Large intestine (tissue), 3 donors: ENCODE results near the gene CTAGE9. TPM values are rescaled to one million over a fixed set of nuclear protein-coding genes. Genes with fewer than 3 reads are reported as not detected.
"Not testable (repeated sequence)": the region's sequence is repeated elsewhere in the genome, so short reads cannot be mapped to it uniquely, and the experiment has no call there.

ENCODE experiments used
- DNase-seq, 2 donors: peaks; one replicate each; pipeline versions ENCODE4 v3.0.0 to v3.0.0-alpha.2; 2013
- H3K27ac ChIP-seq: one replicate; pipeline ENCODE4 v1.5.1; 2013; ENCODE audit warnings: low read length
- H3K27me3 ChIP-seq: 2 replicates; pipeline ENCODE4 v1.6.1; 2013; ENCODE audit warnings: low read length; ENCODE audit not compliant: control insufficient read depth, insufficient read depth
- H3K36me3 ChIP-seq: 2 replicates; pipeline ENCODE4 v1.6.1; 2013; ENCODE audit warnings: low read length; ENCODE audit not compliant: control insufficient read depth, insufficient read depth
- H3K4me1 ChIP-seq: one replicate; pipeline ENCODE4 v1.6.1; 2013; ENCODE audit warnings: low read length; ENCODE audit not compliant: control insufficient read depth, insufficient read depth
- H3K4me3 ChIP-seq: one replicate; pipeline ENCODE4 v1.5.1; 2013; ENCODE audit warnings: low read length
- H3K9me3 ChIP-seq: one replicate; pipeline ENCODE4 v1.6.1; 2013; ENCODE audit warnings: mild to moderate bottlenecking, low read depth, low read length, moderate library complexity; ENCODE audit not compliant: control insufficient read depth
- WGBS: methylation state at CpG from one replicate; pipeline ENCODE4 v1.1.5; 2013; ENCODE audit warnings: low lambda C conversion rate; ENCODE audit not compliant: insufficient coverage; 5-methylcytosine and 5-hydroxymethylcytosine counted together
- polyA plus RNA-seq: library from polyadenylated mRNA; unstranded; fragments of 120-200 nt; gene quantifications from one replicate; pipeline ENCODE4 v1.2.1, GENCODE V29; 2013

The CTAGE9 gene
- polyA plus RNA-seq, 1 donor: 0.73 TPM

GRCh38 chr6:131729550-131729949 lies 18.7 kb upstream of the CTAGE9 start:
- H3K9me3 ChIP-seq: no peaks in the 10 kb centered on the region
- no peaks in the 10 kb centered on the region for H3K27me3 ChIP-seq
- no peaks in the 10 kb centered on the region for H3K4me1 ChIP-seq
- DNase-seq: no peak
- no peak overlapping the region for H3K27ac ChIP-seq
- peaks cover 9% of the 10 kb centered on the region for H3K36me3 ChIP-seq
- 66% methylated on average over 2 of the region's 4 CpGs for WGBS
- H3K4me3 ChIP-seq: no peak overlapping the region

DNA sequence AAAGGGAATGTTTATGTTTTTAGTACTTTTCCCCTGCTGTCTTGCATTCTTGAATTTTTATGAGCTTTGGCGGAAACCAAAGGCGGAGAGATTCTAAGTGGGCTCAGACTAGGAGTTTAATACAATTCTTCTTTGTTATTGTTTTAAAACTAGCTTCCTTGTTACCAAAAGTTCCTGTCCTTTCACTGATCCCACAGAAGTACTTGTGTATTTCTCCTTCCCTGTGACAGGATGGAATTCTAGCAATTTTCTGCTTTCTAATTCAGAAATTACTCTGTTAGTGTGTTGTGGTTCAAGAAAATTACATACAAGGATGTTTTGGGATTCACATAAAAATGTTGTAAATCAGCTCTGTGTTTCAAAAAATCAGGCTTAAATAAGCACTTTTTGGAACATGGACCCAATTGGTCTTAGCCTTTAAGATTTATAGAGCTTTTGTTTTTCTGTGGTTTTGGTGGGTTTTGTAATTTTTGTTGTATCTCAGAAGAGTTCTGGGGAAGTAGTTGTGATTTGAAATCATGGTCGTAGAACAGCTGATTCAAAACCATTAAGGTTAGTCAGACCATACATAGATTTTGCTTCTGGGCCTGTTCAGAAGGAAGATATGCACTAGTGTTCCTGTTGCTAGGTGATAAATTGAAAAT lies 17.6 kb upstream of the CTAGE9 start:
- Histone ChIP-seq H3K27ac (no peak overlapping the region), H3K27me3 (no peaks in the 10 kb centered on the region), H3K4me3 (no peak overlapping the region), H3K4me1 (no peaks in the 10 kb centered on the region), H3K9me3 (no peaks in the 10 kb centered on the region), H3K36me3 (peaks cover 4% of the 10 kb centered on the region)
- DNase-seq: no peak
- WGBS: 89% methylated on average over 3 of the region's 3 CpGs

GRCh38 chr6:131727868-131728267 lies 17.1 kb upstream of the CTAGE9 start:
- Histone ChIP-seq H3K36me3 (peaks cover 4% of the 10 kb centered on the region), H3K4me3 (no peak overlapping the region), H3K27ac (no peak overlapping the region), H3K4me1 (no peaks in the 10 kb centered on the region), H3K9me3 (no peaks in the 10 kb centered on the region), H3K27me3 (no peaks in the 10 kb centered on the region)
- 100% methylated on average over 1 of the region's 4 CpGs for WGBS
- DNase-seq: no peak

GRCh38 chr6:131727467-131727866 lies 16.6 kb upstream of the CTAGE9 start:
- 90% methylated on average over 2 of the region's 5 CpGs for WGBS
- Histone ChIP-seq H3K9me3 (no peaks in the 10 kb centered on the region), H3K36me3 (peaks cover 8% of the 10 kb centered on the region), H3K4me3 (no peak overlapping the region), H3K27me3 (no peaks in the 10 kb centered on the region), H3K4me1 (no peaks in the 10 kb centered on the region), H3K27ac (no peak overlapping the region)
- DNase-seq: no peak

DNA sequence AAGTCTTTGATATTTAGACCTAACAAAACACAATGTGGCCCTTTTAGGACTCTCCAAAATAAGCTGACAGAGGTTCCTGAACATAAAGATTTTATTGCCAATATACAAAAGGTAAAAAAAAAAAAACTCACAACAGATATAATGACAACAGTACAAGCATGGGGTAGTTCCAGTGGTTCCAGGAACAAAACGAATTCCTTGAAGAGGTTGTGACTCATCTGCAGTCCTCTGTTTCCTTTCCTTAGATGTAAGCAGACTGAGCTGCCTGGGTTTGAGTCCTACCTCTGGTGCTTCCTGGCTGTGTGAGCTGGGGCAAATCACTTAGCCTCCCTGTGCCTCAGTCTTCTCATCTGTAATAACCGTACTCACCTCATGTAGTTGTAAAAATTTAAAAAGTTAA lies 13.3 kb upstream of the CTAGE9 start:
- H3K36me3 ChIP-seq: peaks cover 15% of the 10 kb centered on the region
- no peak for DNase-seq
- H3K9me3 ChIP-seq: no peaks in the 10 kb centered on the region
- H3K4me1 ChIP-seq: no peaks in the 10 kb centered on the region
- H3K27me3 ChIP-seq: no peaks in the 10 kb centered on the region
- WGBS: 100% methylated on average over 1 of the region's 2 CpGs
- H3K27ac ChIP-seq: no peak overlapping the region
- H3K4me3 ChIP-seq: no peak overlapping the region

DNA sequence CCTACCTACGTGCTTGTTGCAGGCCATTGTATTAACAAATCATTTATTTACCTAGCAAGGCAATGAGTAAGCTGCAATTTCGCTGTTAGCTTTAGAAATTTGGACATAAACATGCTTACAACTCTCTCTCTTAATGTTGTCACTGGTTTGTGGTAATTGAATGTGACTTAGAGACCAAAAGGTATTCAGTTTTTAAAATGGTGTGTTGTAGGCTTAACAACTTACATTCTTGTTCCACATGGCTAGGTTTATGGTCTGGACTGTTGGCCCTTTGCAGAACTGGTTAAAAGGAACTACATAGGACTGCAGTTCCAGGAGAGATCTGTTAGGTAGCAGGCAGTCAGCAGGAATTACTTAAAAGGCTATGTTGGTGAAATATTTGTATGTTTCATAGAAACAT lies 10.3 kb upstream of the CTAGE9 start:
- Histone ChIP-seq H3K36me3 (peaks cover 14% of the 10 kb centered on the region), H3K27me3 (no peaks in the 10 kb centered on the region), H3K4me3 (no peak overlapping the region), H3K9me3 (no peaks in the 10 kb centered on the region), H3K27ac (no peak overlapping the region), H3K4me1 (no peaks in the 10 kb centered on the region)
- no peak for DNase-seq
- WGBS: 67% methylated on average over 1 of the region's 2 CpGs

DNA sequence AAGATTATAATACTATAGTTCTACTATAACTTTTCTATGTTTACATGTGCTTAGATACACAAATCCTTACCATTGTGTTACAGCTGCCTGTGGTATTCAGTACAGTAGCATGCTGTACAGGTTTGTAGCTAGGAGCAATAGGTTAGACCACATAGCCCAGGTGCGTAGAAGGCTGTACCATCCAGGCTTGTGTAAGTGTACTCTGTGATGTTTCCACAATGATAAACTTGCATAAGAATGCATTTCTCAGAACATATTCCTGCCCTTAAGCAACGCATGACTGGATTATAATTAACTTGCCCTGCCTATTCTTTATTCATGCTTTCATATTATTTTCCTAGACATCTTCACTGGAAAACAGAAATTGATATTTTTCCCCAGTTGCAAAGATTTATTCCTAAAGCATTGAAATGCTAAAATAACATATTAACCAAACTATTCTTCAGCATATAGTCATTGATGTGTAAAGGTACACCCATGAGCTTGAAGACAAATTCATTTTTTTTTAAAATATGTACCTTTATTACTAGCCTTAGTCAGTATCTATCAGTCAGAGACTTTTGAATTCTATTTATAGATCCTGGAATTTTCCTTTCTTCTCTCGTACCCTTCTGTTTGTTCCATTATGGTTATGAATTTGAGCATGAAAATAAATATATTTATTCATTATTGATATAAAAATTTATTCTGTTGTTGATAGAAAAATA lies 7.2 kb upstream of the CTAGE9 start:
- WGBS: 60% methylated on average over 2 of the region's 3 CpGs
- Histone ChIP-seq H3K4me3 (no peak overlapping the region), H3K27ac (no peak overlapping the region), H3K4me1 (no peaks in the 10 kb centered on the region), H3K36me3 (peaks cover 11% of the 10 kb centered on the region), H3K9me3 (no peaks in the 10 kb centered on the region), H3K27me3 (no peaks in the 10 kb centered on the region)
- DNase-seq: peak in 1 of 2 donors; percentile 18

DNA sequence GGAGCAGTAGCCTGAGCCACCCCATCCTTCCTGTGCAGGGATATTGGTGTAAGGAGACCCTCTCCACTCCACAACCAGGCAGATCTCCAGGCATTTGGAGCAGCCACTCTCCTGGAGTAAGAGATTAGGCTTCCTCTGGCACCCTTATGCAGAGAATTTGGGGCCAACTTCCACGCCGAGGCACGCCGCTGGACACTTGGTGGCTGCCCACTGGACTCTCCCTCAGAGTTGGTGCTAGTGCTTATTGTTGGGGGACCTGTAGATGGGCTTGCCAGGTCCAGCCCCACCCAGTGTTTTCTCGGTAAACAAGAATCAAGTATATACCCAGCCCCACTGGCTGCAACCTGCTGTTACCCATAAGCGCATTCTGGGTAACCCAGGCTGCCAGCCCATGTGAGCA lies 4.8 kb upstream of the CTAGE9 start:
- H3K9me3 ChIP-seq, H3K4me3 ChIP-seq, H3K27ac ChIP-seq, H3K36me3 ChIP-seq, DNase-seq, H3K27me3 ChIP-seq, H3K4me1 ChIP-seq: not testable (repeated sequence)
- no CpG with 5 or more reads among the region's 6 CpGs for WGBS

- H3K4me1 ChIP-seq, H3K4me3 ChIP-seq, H3K27me3 ChIP-seq, H3K27ac ChIP-seq, H3K36me3 ChIP-seq, DNase-seq, H3K9me3 ChIP-seq: not testable (repeated sequence)
- WGBS: no CpG with 5 or more reads among the region's 2 CpGs
These were observed 6.9 kb downstream of the CTAGE9 start for GRCh38 chr6:131703905-131704304.

GRCh38 chr6:131700851-131701250 lies 10.0 kb downstream of the CTAGE9 start:
- H3K27me3 ChIP-seq, H3K4me3 ChIP-seq, H3K36me3 ChIP-seq, H3K9me3 ChIP-seq, H3K27ac ChIP-seq, DNase-seq, H3K4me1 ChIP-seq: not testable (repeated sequence)
- WGBS: no CpG with 5 or more reads among the region's 14 CpGs

GRCh38 chr6:131696956-131697355 lies 13.9 kb downstream of the CTAGE9 start:
- Histone ChIP-seq H3K4me1 (no peaks in the 10 kb centered on the region), H3K9me3 (no peaks in the 10 kb centered on the region), H3K27me3 (no peaks in the 10 kb centered on the region), H3K27ac (no peak overlapping the region), H3K36me3 (no peaks in the 10 kb centered on the region), H3K4me3 (no peak overlapping the region)
- no CpG with 5 or more reads among the region's 7 CpGs for WGBS
- no peak for DNase-seq
